Ascending aorta (tissue), 2 donors: ENCODE data around the gene CFAP410. TPM values are rescaled to one million over a fixed set of nuclear protein-coding genes. Genes with fewer than 3 reads are reported as not detected.
A peak's percentile ranks its signal among the peaks of the same experiment; 100 is the strongest.

Source experiments
- DNase-seq, 2 donors: peaks; one replicate each; pipeline ENCODE4 v3.0.0-alpha.2; 2019; ENCODE audit warnings: low spot score in 2 of 2
- H3K27ac ChIP-seq, 2 donors: fragments of 200-600 bp; sonication (generic); one replicate each; pipeline ENCODE4 v1.5.1; 2016 to 2017; ENCODE audit warnings: mild to moderate bottlenecking in 1 of 2
- H3K27me3 ChIP-seq: fragments of 200-600 bp; sonication (generic); one replicate; pipeline ENCODE4 v1.5.1; 2017
- H3K36me3 ChIP-seq, 2 donors: fragments of 200-600 bp; sonication (generic); one replicate each; pipeline ENCODE4 v1.5.1; 2016
- H3K4me1 ChIP-seq, 2 donors: fragments of 200-600 bp; sonication (generic); one replicate each; pipeline ENCODE4 v1.5.1; 2016 to 2017; ENCODE audit warnings: mild to moderate bottlenecking in 1 of 2
- H3K4me3 ChIP-seq, 2 donors: fragments of 200-600 bp; sonication (generic); one replicate each; pipeline ENCODE4 v1.5.1; 2016 to 2017; ENCODE audit warnings: mild to moderate bottlenecking in 1 of 2
- H3K9me3 ChIP-seq, 2 donors: fragments of 200-600 bp; sonication (generic); one replicate each; pipeline ENCODE4 v1.5.1; 2016
- CTCF ChIP-seq, 3 experiments: fragments of 200-600 bp in 2 of 3; fragments of 450-650 bp in 1 of 3; sonication (generic) in 2 of 3; IDR thresholded peaks; one replicate each; pipeline ENCODE4 v1.5.1; 2016 to 2019; ENCODE audit warnings: antibody characterized with exemption in 3 of 3, mild to moderate bottlenecking in 1 of 3, moderate library complexity in 1 of 3
- intact Hi-C: fragments of 100-400 bp; cut with DNase I; formaldehyde crosslinking; loops from one replicate; pipeline ENCODE4 v1.15.1; 2023
- total RNA-seq: library from RNA; depleted of rRNA; stranded (reverse); fragments of >200 nt; gene quantifications from one replicate; pipeline ENCODE4 v1.1.0, GENCODE V29; 2016

The CFAP410 gene
- total RNA-seq, 1 donor from 2014 or later, result 68.5 TPM

DNA sequence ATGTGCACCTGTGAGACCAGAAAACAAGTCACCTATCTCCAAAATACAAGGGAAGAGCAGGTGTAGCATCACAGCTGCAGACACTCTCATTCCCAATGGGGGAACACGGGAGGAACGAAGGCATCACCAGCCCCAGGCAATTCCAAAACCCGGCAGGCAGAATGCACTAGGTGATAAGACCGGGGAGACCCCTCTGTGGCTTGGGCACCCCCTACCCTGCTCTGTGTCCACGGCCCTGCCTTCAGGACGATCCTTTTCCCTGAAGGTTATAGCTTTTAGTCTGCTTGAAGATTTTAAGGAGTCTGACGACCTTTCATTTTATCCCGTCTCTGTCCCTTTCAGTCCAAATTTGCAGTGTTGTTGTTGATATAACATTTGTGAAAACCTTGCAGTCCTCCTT lies 33.4 kb upstream of the CFAP410 start:
- no peaks in the 10 kb centered on the region for H3K27me3 ChIP-seq
- DNase-seq, result peak in 1 of 2 donors; percentile 31
- H3K9me3 ChIP-seq, result no peaks in the 10 kb centered on the region
- H3K4me1 ChIP-seq, result no peaks in the 10 kb centered on the region
- no peak overlapping the region for H3K4me3 ChIP-seq
- no peaks in the 10 kb centered on the region for H3K36me3 ChIP-seq
- no peak overlapping the region for H3K27ac ChIP-seq
- no peak for TF ChIP-seq CTCF (IDR thresholded peaks at IDR 0.05)
- intact Hi-C loops, result no loop called here

DNA sequence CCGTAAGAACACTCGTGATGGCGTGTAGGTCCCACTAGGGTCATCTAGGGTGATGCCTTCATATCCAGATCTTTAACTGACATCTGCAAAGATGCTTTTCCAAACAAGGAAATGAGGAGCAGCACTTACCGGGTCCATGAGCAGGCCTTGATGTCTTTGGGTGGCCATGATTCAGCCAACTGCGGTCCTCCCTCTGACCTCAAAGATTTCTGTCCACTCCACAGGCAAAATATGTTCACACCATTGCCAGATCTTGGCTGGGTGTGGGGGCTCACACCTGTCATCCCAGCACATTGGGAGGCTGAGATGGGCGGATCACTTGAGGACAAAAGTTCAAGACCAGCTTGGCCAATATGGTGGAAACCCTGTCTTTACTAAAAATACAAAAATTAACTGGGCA lies 32.4 kb upstream of the CFAP410 start:
- no peaks in the 10 kb centered on the region for H3K27me3 ChIP-seq
- peak in 1 of 2 donors; percentile 13 for DNase-seq
- intact Hi-C loops, result no loop called here

GRCh38 chr21:44370786-44371410 lies 31.7 kb upstream of the CFAP410 start:
- no peak for DNase-seq
- TF ChIP-seq CTCF (IDR thresholded peaks at IDR 0.05), result no peak

More for the DNA sequence above, 32.4 kb upstream of the CFAP410 start:
- no peaks in the 10 kb centered on the region for H3K9me3 ChIP-seq
- no peaks in the 10 kb centered on the region for H3K4me1 ChIP-seq
- H3K4me3 ChIP-seq, result no peak overlapping the region
- no peak for TF ChIP-seq CTCF (IDR thresholded peaks at IDR 0.05)
- H3K36me3 ChIP-seq, result no peaks in the 10 kb centered on the region
- H3K27ac ChIP-seq, result no peak overlapping the region

DNA sequence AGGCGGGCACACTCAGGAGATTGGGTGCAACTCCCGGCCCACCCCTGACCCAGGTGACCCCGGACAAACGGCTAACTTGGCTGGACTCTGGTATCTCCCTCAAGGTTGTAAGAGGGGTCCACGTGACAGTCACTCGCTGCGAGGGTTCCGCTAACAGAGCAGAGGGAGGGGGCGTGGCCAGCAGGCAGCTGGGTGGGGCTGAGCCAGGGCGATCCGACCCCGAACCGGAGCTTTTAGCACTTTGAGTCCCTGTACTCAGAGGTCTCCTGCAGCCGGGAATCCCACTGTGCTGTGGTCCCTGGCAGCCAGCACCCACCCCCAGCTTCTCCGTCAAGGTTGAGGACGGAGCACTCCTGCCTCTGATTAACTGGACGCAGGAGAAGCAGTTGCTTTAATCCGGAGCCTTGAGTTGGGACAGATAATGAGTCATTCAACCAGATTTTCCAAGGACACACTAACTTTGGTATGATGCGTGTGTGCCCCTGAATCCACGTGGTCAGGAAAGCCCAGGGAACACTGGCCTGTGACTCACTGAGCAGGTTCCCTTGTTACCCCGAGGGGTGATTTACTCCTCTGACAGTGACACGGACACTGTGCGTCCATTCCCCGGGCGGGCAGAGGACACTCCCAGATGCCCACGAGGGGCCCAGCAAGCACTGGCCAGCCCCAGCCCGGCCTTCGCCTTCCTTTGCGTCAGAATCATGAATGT lies 31.0 kb upstream of the CFAP410 start:
- Histone ChIP-seq H3K4me1 (no peaks in the 10 kb centered on the region), H3K9me3 (no peaks in the 10 kb centered on the region), H3K4me3 (peak overlapping the region in 1 of 2 donors; percentile 10), H3K27ac (no peak overlapping the region), H3K27me3 (no peaks in the 10 kb centered on the region), H3K36me3 (no peaks in the 10 kb centered on the region)
- no peak for TF ChIP-seq CTCF (IDR thresholded peaks at IDR 0.05)
- intact Hi-C loops, result no loop called here
- DNase-seq, result peak in 1 of 2 donors; percentile 56

More at GRCh38 chr21:44370786-44371410, 31.7 kb upstream of the CFAP410 start:
- Histone ChIP-seq H3K36me3 (no peaks in the 10 kb centered on the region), H3K9me3 (no peaks in the 10 kb centered on the region), H3K4me1 (no peaks in the 10 kb centered on the region), H3K27me3 (no peaks in the 10 kb centered on the region), H3K27ac (no peak overlapping the region), H3K4me3 (peak overlapping the region in 1 of 2 donors; percentile 10)
- intact Hi-C loops, result no loop called here

DNA sequence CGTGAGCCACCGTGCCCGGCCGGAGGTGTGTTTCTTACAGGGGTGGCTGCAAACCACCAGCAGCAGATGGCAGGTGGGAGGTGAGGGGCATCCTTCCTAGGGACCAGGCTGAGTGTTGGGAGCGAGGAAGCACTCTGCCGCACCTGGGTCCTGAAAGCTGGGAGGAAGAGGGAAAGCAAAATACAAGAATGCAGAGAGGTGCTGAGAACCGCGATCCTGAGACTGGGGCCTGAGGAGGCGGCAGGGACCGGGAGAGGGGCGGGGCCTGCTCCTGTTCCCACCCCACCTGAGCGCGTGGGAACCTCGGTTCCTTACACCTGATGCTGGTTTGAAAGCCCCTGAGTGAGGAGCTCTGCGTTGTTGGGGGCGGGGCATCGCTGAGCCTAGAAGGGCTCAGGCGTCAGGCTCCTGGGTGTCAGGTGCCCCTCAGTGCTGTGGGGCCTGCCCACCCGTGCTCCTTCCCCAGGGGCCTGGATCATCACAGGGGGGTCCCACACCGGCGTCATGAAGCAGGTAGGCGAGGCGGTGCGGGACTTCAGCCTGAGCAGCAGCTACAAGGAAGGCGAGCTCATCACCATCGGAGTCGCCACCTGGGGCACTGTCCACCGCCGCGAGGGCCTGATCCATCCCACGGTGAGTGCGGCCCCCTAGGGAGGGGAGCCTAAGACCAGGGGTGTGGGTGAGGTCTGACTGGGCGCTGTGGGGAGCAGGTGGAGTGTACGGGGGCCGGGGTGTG lies 29.7 kb upstream of the CFAP410 start:
- no peaks in the 10 kb centered on the region for H3K4me1 ChIP-seq
- H3K4me3 ChIP-seq, result no peak overlapping the region
- intact Hi-C loops, result no loop called here
- no peaks in the 10 kb centered on the region for H3K36me3 ChIP-seq
- no peak for TF ChIP-seq CTCF (IDR thresholded peaks at IDR 0.05)
- DNase-seq, result peak in 1 of 2 donors; percentile 58
- H3K27ac ChIP-seq, result no peak overlapping the region
- peaks cover 0 to 4% of the 10 kb centered on the region in 2 donors for H3K9me3 ChIP-seq
- H3K27me3 ChIP-seq, result no peaks in the 10 kb centered on the region
